HepG2 (cell line): ENCODE results near the gene TSG101. TPM values are rescaled to one million over a fixed set of nuclear protein-coding genes. Genes with fewer than 3 reads are reported as not detected.

Experiments used
- ATAC-seq: fragments of 200-7000 bp; cut with Tn5 transposase; 3 replicates; pipeline ENCODE4 v1.9.1; 2020; ENCODE audit warnings: mild to moderate bottlenecking, moderate library complexity
- BruUV-seq: library from RNA; stranded (reverse); fragments of 400-500 nt; replicated peaks from 2 replicates; lab custom pipeline; 2021; lab: Mats Ljungman, UMichigan
- CTCF ChIA-PET: fragments of 300-600 bp; formaldehyde crosslinking; extraction: SDS; loops from one replicate; lab custom pipeline; 2021; ENCODE audit warnings: low total read pairs, inconsistent platforms, low intra/inter-chr PET ratio; lab: Yijun Ruan, JAX
- POLR2A ChIA-PET: fragments of 350-600 bp; sonication (Branson Sonifier 250); formaldehyde crosslinking; loops from one replicate; lab custom pipeline; 2020; ENCODE audit warnings: antibody characterized with exemption, inconsistent platforms; lab: Yijun Ruan, JAX
- DNase-seq: peaks from one replicate; pipeline ENCODE4 v3.0.0-alpha.2; 2015; ENCODE audit warnings: low spot score
- FAIRE-seq: peaks from 3 replicates; lab custom pipeline; 2011; peaks lifted over from hg19 to GRCh38; lab: Jason Lieb, UNC
- H2AFZ ChIP-seq: one replicate; pipeline ENCODE4 v1.6.1; 2011; ENCODE audit warnings: low read length, inconsistent platforms
- H3K27ac ChIP-seq: fragments of 300-600 bp; 3 replicates; pipeline ENCODE4 v1.8.0; 2011; ENCODE audit warnings: mixed run types, mild to moderate bottlenecking, mixed read lengths, low read length, inconsistent platforms; ENCODE audit not compliant: insufficient read depth; ENCODE audit errors: extremely low read length
- H3K27me3 ChIP-seq, 2 experiments: fragments of 200-600 bp in 1 of 2; 2 replicates in 1 of 2; 3 replicates in 1 of 2; pipeline versions ENCODE4 v1.6.0 to v1.8.0; 2011; ENCODE audit warnings: low read length in 2 of 2, mild to moderate bottlenecking in 2 of 2, moderate library complexity in 2 of 2, inconsistent platforms in 1 of 2; ENCODE audit not compliant: insufficient read depth in 2 of 2, control insufficient read depth in 1 of 2
- H3K36me3 ChIP-seq, 2 experiments: fragments of 200-600 bp in 1 of 2; replicated peaks in 1 of 2; 2 replicates in 1 of 2; 3 replicates in 1 of 2; pipeline versions ENCODE4 v1.5.1 to v1.8.0; 2011; ENCODE audit warnings: low read length in 2 of 2, inconsistent platforms in 1 of 2; ENCODE audit not compliant: insufficient read depth in 2 of 2, control insufficient read depth in 1 of 2
- H3K4me1 ChIP-seq: 2 replicates; pipeline ENCODE4 v1.5.1; 2012; ENCODE audit warnings: low read length, inconsistent platforms; ENCODE audit not compliant: insufficient read depth
- H3K4me2 ChIP-seq: 2 replicates; pipeline ENCODE4 v1.6.0; 2011; ENCODE audit warnings: low read depth, low read length, inconsistent platforms
- H3K4me3 ChIP-seq, 3 experiments: fragments of 200-600 bp in 1 of 3; sonication (generic), shearing (Covaris generic) in 1 of 3; replicated peaks in 1 of 3; 2 replicates each; pipeline ENCODE4 v1.5.1; 2011 to 2016; ENCODE audit warnings: low read length in 3 of 3, inconsistent platforms in 2 of 3, low read depth in 2 of 3, mild to moderate bottlenecking in 2 of 3, control low read depth in 1 of 3, mixed read lengths in 1 of 3; ENCODE audit not compliant: insufficient read depth in 1 of 3
- H3K79me2 ChIP-seq: one replicate; pipeline ENCODE4 v1.6.1; 2011; ENCODE audit warnings: low read length, inconsistent platforms; ENCODE audit not compliant: insufficient read depth
- H3K9ac ChIP-seq: 2 replicates; pipeline ENCODE4 v1.6.0; 2011; ENCODE audit warnings: mild to moderate bottlenecking, low read depth, low read length, inconsistent platforms; ENCODE audit not compliant: insufficient read depth
- H3K9me3 ChIP-seq: 2 replicates; pipeline ENCODE4 v1.5.1; 2012; ENCODE audit warnings: mild to moderate bottlenecking, low read length
- H4K20me1 ChIP-seq: 2 replicates; pipeline ENCODE4 v1.6.0; 2011; ENCODE audit warnings: inconsistent platforms, mild to moderate bottlenecking, low read length, moderate library complexity; ENCODE audit not compliant: insufficient read depth
- AGO1 ChIP-seq: fragments of 200-400 bp; formaldehyde crosslinking; IDR thresholded peaks from 2 replicates; pipeline ENCODE4 v1.6.1; 2017; ENCODE audit warnings: mild to moderate bottlenecking, low read depth, low read length, moderate library complexity; ENCODE audit not compliant: poor library complexity, severe bottlenecking
- KDM6A ChIP-seq: IDR thresholded peaks from 2 replicates; pipeline ENCODE4 v1.6.1; 2016; ENCODE audit warnings: low read depth
- MAFF ChIP-seq: IDR thresholded peaks from 2 replicates; pipeline ENCODE4 v1.6.1; 2011; ENCODE audit warnings: low read depth, low read length, improper control_type of control experiment
- MAFK ChIP-seq, 2 experiments: IDR thresholded peaks in 1 of 2; conservative IDR thresholded peaks in 1 of 2; 2 replicates each; pipeline ENCODE4 v1.6.1; 2011; ENCODE audit warnings: improper control_type of control experiment in 2 of 2, low read length in 2 of 2
- MTERF4 ChIP-seq: sonication (generic); formaldehyde crosslinking; IDR thresholded peaks from 2 replicates; pipeline ENCODE4 v1.8.0; 2023; ENCODE audit warnings: mild to moderate bottlenecking, missing genetic modification reagents
- NFIB ChIP-seq: sonication (generic); formaldehyde crosslinking; IDR thresholded peaks from 2 replicates; pipeline ENCODE4 v1.9.0; 2021; ENCODE audit warnings: missing genetic modification reagents, mild to moderate bottlenecking, borderline replicate concordance
- THAP7 ChIP-seq: sonication (generic); formaldehyde crosslinking; IDR thresholded peaks from 2 replicates; pipeline ENCODE4 v1.8.1; 2023; ENCODE audit warnings: mild to moderate bottlenecking, missing genetic modification reagents
- WGBS: methylation state at CpG from one replicate; pipeline ENCODE4 v1.1.6; 2017; ENCODE audit warnings: low lambda C conversion rate; 5-methylcytosine and 5-hydroxymethylcytosine counted together
- in situ Hi-C: cut with HindIII; loops from 2 replicates; pipeline ENCODE4 v1.10.0; 2017; ENCODE audit warnings: low pct_unique_long_range_greater_than_20kb; ENCODE audit not compliant: extremely low pct_ligation_motif_present
- intact Hi-C: fragments of 100-400 bp; cut with micrococcal nuclease; formaldehyde crosslinking; loops from one replicate; pipeline ENCODE4 v1.10.0; 2022; ENCODE audit not compliant: unreplicated experiment
- polyA plus RNA-seq, 8 experiments: library from polyadenylated mRNA; depleted of rRNA in 3 of 8; stranded (reverse) in 7 of 8; unstranded in 1 of 8; fragments of >200 nt; fragmentation: Illumina TruSeq in 4 of 8; extraction: Trizol in 4 of 8; gene quantifications; 2 replicates each; pipeline versions ENCODE4 v1.2.1 to v1.2.3, GENCODE V29; 2011 to 2016; ENCODE audit warnings: low read depth in 4 of 8, missing spikeins in 1 of 8, mixed read lengths in 1 of 8; ENCODE audit not compliant: insufficient read depth in 1 of 8
- total RNA-seq, 5 experiments: library from RNA; depleted of rRNA; stranded (reverse); fragments of >200 nt; fragmentation: Illumina TruSeq; extraction: Trizol; gene quantifications; 2 replicates each; pipeline ENCODE4 v1.2.3, GENCODE V29; 2016; ENCODE audit warnings: low read depth in 1 of 5
- TF ChIP-seq, protein P1 (sequence below): sonication (generic); formaldehyde crosslinking; IDR thresholded peaks from 2 replicates; pipeline ENCODE4 v1.9.0; 2021; ENCODE audit warnings: missing genetic modification reagents, mild to moderate bottlenecking, borderline replicate concordance

TSG101 gene
- total and polyA plus RNA-seq, 2 of the 13 experiments (the other 11 are each of a cell fraction or from before 2014, with no cell fraction given): 69.3 to 206 TPM

- TF ChIP-seq, protein P1, sequence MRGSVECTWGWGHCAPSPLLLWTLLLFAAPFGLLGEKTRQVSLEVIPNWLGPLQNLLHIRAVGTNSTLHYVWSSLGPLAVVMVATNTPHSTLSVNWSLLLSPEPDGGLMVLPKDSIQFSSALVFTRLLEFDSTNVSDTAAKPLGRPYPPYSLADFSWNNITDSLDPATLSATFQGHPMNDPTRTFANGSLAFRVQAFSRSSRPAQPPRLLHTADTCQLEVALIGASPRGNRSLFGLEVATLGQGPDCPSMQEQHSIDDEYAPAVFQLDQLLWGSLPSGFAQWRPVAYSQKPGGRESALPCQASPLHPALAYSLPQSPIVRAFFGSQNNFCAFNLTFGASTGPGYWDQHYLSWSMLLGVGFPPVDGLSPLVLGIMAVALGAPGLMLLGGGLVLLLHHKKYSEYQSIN: no peak
- TF ChIP-seq KDM6A (CRISPR knock-in tag) (no peak), THAP7 (CRISPR knock-in tag) (no peak)
These were observed 64.8 kb downstream of the TSG101 start (continued) for GRCh38 chr11:18461909-18462308.

DNA sequence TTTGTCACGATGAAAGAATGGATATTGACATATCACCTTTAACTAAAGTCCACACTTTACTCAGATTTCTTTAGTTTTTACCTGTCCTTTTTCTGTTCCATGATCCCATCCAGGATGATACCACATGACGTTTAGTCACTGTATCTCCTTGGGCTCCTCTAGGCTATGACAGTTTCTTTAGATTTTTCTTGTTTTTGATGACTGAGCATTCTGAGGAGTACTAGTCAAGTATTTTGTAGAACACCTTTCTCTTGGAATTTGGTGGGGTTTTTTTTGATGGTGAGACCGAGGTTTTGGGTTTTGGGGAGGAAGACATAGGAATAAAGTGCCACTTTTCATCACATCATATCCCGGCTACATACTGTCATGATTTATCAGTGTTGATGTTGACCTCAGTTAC is 67.1 kb downstream of the TSG101 start:
- no peak for FAIRE-seq
- Histone ChIP-seq H3K27me3 (no peaks in the 10 kb centered on the region), H2AFZ (no peak overlapping the region), H3K27ac (no peak overlapping the region), H3K4me1 (no peaks in the 10 kb centered on the region), H3K9ac (no peak overlapping the region), H3K9me3 (no peaks in the 10 kb centered on the region), H3K79me2 (no peaks in the 10 kb centered on the region), H3K4me3 (no peak overlapping the region), H3K4me2 (no peak overlapping the region), H3K36me3 (no peaks in the 10 kb centered on the region), H4K20me1 (no peaks in the 10 kb centered on the region)
- ChIA-PET CTCF (no interaction called here), POLR2A (no interaction called here)
- BruUV-seq: no TSS peak
- in situ Hi-C loops (no loop called here), intact Hi-C loops (no loop called here)
- 34% methylated on average over 4 of the region's 4 CpGs for WGBS
- TF ChIP-seq MTERF4 (CRISPR knock-in tag) (no peak), NFIB (CRISPR knock-in tag) (no peak), AGO1 (no peak), MAFF (peak; percentile 57), MAFK (conservative IDR thresholded peaks at IDR 0.05 in 1 of 2, IDR thresholded peaks at IDR 0.05 in 1 of 2; ENCODE audit: low read length in 2 of 2) (peak in 1 of 2 experiments; percentile 73; a peak in 3 of 4 replicates)
- DNase-seq: no peak
- ATAC-seq: no peak
